Measurements from ENCODE around the gene RAET1L. TPM values are rescaled to one million over a fixed set of nuclear protein-coding genes. Genes with fewer than 3 reads are reported as not detected.

RAET1L gene
- total and polyA plus RNA-seq, 10 of the 15 experiments (the other 5 are each of a cell fraction or from before 2014, with no cell fraction given) = not detected

DNA sequence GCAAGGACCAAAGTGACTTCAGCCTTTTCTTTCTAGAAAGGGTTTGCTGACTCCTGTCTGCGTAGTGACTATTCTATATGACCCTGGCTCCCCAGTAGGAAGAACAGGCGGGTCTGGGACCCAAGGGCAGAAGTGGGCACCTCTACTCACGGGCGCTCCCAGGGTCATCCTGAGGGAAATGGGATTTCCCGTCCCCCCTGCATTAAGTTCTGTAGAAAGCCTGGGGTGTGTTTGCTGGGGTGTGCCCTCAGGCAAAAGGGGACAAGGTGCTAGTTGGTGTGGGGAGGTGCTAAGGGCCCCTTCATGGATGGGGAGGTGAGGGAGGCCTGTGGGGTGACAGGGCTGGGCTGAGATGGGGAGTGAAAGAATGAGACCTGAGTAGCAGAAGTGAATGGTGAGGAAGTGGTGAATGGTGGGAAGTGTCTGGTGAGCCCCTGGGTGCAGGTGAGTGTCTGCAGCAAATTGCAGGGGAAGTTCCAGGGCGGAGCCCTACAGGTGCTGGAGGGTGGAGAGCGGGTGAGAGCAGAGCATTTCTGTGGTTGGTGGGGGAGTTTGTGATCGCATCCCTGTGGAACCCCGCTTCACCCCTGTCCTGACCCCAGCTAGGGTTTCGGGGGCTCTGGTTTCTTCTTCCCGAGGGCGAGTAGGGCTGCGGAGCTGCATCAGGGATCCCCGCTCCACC, 21.1 kb downstream of the RAET1L start (continued):
- TF ChIP-seq EGR1 (IDR thresholded peaks at IDR 0.05; ENCODE audit: borderline replicate concordance in 1 of 2, low read depth in 2 of 2, low read length in 2 of 2) (no peak), MTA3 (IDR thresholded peaks at IDR 0.05; ENCODE audit: borderline replicate concordance, low read length) (no peak), SUZ12 (IDR thresholded peaks at IDR 0.05; ENCODE audit: unreplicated experiment) (no peak), EED (IDR thresholded peaks at IDR 0.05; ENCODE audit: low read depth) (peak; percentile 28), JUND (IDR thresholded peaks at IDR 0.05; ENCODE audit: low read depth, low read length) (no peak; the same call in 1 of the 2 replicates), CHD4 (IDR thresholded peaks at IDR 0.05) (no peak), E2F4 (IDR thresholded peaks at IDR 0.05; ENCODE audit: low read depth, low read length) (no peak), FOS (IDR thresholded peaks at IDR 0.05; ENCODE audit: borderline replicate concordance, extremely low read depth, insufficient read length) (no peak), SIX5 (IDR thresholded peaks at IDR 0.05; ENCODE audit: low read depth, low read length, severe bottlenecking) (no peak), NR2C2 (IDR thresholded peaks at IDR 0.05; ENCODE audit: borderline replicate concordance, control insufficient read depth, insufficient read length, low read depth) (no peak), KAT2A (conservative IDR thresholded peaks at IDR 0.05; ENCODE audit: control insufficient read depth, low read depth, low read length) (no peak), ZZZ3 (IDR thresholded peaks at IDR 0.05; ENCODE audit: control insufficient read depth, insufficient read length, low read depth) (no peak), YBX1 (IDR thresholded peaks at IDR 0.05) (no peak), ELK1 (IDR thresholded peaks at IDR 0.05; ENCODE audit: low read depth, low read length) (no peak), BMI1 (IDR thresholded peaks at IDR 0.05; ENCODE audit: borderline replicate concordance) (no peak), ATF2 (IDR thresholded peaks at IDR 0.05; ENCODE audit: low read length) (no peak), ASH2L (IDR thresholded peaks at IDR 0.05; ENCODE audit: borderline replicate concordance, low read depth) (no peak), SREBF2 (IDR thresholded peaks at IDR 0.05; ENCODE audit: low read length) (no peak), EZH2 (IDR thresholded peaks at IDR 0.05; ENCODE audit: borderline replicate concordance, control insufficient read depth, low read depth, low read length) (no peak), CREB1 (IDR thresholded peaks at IDR 0.05; ENCODE audit: low read depth) (no peak), SMAD5 (IDR thresholded peaks at IDR 0.05; ENCODE audit: low read depth) (no peak), BCL3 (IDR thresholded peaks at IDR 0.05; ENCODE audit: borderline replicate concordance, insufficient read depth, low read depth, low read length, poor library complexity, severe bottlenecking) (no peak), PAX8 (IDR thresholded peaks at IDR 0.05) (no peak), FOXK2 (IDR thresholded peaks at IDR 0.05) (peak; percentile 92), POLR2A (IDR thresholded peaks at IDR 0.05; ENCODE audit: low read depth, low read length) (no peak), EP300 (IDR thresholded peaks at IDR 0.05; ENCODE audit: borderline replicate concordance in 1 of 2, control insufficient read depth in 1 of 2, low read depth in 2 of 2, low read length in 2 of 2) (peak in 1 of 2 experiments; percentile 33; a peak in 1 of 4 replicates)
